Mammary epithelial cell (primary cell): ENCODE results near the gene PFKFB3.

Experiments
- EZH2 ChIP-seq: IDR thresholded peaks from 2 replicates; pipeline ENCODE4 v1.6.1; 2012; ENCODE audit warnings: low read length, inconsistent platforms, borderline replicate concordance
- TF ChIP-seq, protein P1 (sequence below), 2 donors: IDR thresholded peaks in 1 of 2; conservative IDR thresholded peaks in 1 of 2; 2 replicates each; pipeline ENCODE4 v1.5.1; 2011 to 2012; ENCODE audit warnings: inconsistent platforms in 2 of 2, low read length in 2 of 2, mild to moderate bottlenecking in 2 of 2, control low read depth in 1 of 2, low read depth in 1 of 2; ENCODE audit not compliant: insufficient read depth in 1 of 2; ENCODE audit errors: extremely low read depth in 1 of 2

DNA sequence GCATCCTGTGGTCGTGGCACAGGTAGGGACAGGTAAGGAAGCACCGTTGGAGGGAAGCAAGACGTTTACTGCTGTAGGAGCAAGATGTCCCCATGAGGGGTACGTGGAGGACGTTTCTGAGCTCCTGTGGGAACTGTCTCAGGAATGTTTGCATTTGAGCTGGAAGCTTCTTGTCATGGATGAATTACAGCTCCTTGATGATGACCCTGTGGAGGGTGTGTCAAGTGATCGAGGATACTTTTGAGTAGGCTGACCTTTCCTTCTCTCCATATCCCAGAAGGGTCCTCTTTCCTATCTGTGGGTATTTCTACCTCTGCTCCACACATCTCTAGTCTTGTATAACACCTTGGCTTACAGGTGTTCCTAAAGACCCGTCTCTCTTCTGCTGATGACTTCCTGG lies 94.8 kb downstream of the PFKFB3 start:
- TF ChIP-seq EZH2: no peak
- TF ChIP-seq, protein P1, sequence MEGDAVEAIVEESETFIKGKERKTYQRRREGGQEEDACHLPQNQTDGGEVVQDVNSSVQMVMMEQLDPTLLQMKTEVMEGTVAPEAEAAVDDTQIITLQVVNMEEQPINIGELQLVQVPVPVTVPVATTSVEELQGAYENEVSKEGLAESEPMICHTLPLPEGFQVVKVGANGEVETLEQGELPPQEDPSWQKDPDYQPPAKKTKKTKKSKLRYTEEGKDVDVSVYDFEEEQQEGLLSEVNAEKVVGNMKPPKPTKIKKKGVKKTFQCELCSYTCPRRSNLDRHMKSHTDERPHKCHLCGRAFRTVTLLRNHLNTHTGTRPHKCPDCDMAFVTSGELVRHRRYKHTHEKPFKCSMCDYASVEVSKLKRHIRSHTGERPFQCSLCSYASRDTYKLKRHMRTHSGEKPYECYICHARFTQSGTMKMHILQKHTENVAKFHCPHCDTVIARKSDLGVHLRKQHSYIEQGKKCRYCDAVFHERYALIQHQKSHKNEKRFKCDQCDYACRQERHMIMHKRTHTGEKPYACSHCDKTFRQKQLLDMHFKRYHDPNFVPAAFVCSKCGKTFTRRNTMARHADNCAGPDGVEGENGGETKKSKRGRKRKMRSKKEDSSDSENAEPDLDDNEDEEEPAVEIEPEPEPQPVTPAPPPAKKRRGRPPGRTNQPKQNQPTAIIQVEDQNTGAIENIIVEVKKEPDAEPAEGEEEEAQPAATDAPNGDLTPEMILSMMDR (conservative IDR thresholded peaks at IDR 0.05 in 1 of 2, IDR thresholded peaks at IDR 0.05 in 1 of 2; ENCODE audit: extremely low read depth in 1 of 2, insufficient read depth in 1 of 2, low read depth in 1 of 2, low read length in 2 of 2): no peak
